ENCODE measurements around the gene ASCL5.

GRCh38 chr1:201077116-201077515 lies 49.9 kb downstream of the ASCL5 start:
- TF ChIP-seq POLR2A (IDR thresholded peaks at IDR 0.05) (no peak), CTCF (IDR thresholded peaks at IDR 0.05) (no peak)
